Measurements from ENCODE around the gene RASA3.
A peak's percentile ranks its signal among the peaks of the same experiment; 100 is the strongest.

The RASA3 gene

DNA sequence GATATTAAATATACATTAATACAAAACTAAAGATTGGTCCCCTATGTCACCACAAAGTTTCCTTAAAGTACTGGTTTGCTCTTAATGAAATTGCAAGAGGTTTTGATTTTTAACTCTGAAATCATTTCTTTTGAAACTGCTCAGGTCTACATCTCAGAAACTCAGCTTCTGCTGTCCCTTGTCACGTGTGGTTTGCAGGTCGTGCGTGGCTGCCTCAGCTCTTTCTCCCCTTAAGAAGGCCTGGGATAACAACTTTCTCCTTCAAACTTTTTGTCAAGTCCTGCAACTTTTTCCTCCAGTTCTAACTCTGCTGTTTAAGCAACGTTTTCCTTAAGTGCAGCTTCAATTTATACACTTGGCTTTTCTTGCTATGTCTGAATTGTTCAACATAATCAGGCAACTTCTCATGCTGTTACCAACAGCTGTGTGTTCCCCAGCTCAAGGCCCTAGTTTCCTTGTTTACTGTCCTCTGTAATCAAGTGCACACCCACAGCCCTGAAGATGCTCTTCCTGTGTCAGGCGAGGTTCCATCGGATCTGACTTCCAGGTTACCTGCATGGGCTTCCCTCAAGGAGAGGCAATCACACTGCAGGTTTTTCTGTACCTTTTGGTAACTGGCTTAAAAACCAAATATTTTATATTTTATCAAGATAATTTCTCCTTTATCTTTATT, 172.0 kb downstream of the RASA3 start:
- DNase-seq = no peak

DNA sequence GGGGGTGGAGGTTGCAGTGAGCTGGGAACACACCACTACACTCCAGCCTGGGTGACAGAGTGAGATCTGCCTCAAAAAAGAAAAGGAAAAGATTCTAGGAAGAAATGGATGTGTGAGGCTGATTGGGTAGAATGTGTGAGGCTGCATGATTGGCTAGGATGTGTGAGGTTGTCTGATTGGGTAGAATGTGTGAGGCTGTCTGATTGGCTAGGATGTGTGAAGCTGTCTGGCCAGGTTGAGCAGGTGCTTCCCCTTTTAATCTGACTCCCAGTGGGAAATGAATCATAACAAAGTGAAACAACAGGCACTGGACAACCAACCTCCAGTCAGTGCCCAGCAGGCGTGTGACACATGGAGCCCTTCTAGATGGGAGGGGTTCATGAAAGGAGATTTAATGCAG, 173.2 kb downstream of the RASA3 start:
- no peak for DNase-seq

- no peak for DNase-seq
Measured at GRCh38 chr13:113958373-113958772, 174.1 kb downstream of the RASA3 start.

GRCh38 chr13:113956571-113956970, 175.9 kb downstream of the RASA3 start:
- DNase-seq = no peak

DNA sequence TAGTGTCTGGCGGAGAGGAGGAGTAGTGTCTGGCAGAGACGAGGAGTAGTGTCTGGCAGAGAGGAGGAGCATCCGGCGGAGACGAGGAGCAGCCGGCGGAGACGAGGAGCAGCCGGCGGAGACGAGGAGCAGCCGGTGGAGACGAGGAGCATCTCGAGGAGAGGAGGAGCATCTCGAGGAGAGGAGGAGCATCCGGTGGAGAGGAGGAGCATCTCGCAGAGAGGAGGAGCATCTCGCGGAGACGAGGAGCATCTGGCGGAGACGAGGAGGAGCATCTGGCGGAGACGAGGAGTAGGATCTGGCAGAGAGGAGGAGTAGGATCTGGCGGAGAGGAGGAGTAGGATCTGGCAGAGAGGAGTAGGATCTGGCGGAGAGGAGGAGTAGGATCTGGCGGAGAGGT, 176.7 kb downstream of the RASA3 start:
- no peak for DNase-seq

GRCh38 chr13:113955235-113955634, 177.2 kb downstream of the RASA3 start:
- no peak for DNase-seq

- no peak for DNase-seq
Measured at GRCh38 chr13:113954046-113954835, 178.2 kb downstream of the RASA3 start.

DNA sequence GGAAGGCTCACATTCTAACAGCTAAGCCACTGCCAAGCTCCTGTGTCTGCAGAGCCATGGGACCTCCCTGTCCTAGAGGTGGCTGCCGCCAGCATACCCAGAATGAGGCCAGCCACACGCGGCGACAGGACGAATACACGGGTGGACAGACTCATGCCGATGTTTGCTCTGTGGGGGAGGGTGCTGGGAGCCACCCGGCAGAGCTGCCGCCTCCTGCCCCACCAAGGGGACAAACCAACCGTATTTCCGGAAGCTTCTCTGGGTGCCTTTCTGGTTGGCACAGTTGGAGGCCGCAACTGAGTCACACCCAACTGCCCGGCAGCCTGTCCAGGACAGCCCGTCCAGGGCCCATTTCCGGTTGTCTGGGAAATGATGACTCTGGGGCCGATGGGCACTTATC, 178.9 kb downstream of the RASA3 start:
- DNase-seq = no peak

DNA sequence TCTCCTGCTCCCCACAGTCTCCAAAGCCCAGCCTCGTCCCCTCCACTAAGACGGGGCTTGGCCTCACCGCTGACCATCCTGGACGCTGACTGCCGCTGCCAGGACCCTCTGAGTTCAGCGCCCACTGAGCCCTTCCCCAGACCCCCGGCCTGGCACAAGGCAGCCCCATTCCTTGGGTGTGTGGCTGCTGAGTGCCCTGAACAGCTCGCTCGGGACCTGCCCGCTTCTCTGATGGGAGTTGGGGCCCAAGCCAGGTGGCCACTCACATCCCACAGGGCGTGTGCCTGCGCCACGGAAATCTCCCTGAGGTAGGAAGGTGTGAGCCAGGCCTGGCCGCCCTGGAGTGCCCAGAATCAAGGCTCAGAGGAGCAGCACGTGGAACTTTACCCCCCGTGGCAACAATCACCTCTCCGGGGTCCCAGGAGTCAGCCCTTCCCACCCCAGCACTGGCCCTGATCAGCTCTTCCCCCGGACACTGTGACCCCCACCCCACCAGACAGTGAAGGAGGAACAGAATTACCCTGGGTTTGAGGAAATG, 179.4 kb downstream of the RASA3 start:
- DNase-seq = no peak

- DNase-seq = no peak
Measured at GRCh38 chr13:113952151-113952982, 180.1 kb downstream of the RASA3 start.

GRCh38 chr13:113951246-113951999, 181.0 kb downstream of the RASA3 start:
- peak; percentile 82 for DNase-seq

DNA sequence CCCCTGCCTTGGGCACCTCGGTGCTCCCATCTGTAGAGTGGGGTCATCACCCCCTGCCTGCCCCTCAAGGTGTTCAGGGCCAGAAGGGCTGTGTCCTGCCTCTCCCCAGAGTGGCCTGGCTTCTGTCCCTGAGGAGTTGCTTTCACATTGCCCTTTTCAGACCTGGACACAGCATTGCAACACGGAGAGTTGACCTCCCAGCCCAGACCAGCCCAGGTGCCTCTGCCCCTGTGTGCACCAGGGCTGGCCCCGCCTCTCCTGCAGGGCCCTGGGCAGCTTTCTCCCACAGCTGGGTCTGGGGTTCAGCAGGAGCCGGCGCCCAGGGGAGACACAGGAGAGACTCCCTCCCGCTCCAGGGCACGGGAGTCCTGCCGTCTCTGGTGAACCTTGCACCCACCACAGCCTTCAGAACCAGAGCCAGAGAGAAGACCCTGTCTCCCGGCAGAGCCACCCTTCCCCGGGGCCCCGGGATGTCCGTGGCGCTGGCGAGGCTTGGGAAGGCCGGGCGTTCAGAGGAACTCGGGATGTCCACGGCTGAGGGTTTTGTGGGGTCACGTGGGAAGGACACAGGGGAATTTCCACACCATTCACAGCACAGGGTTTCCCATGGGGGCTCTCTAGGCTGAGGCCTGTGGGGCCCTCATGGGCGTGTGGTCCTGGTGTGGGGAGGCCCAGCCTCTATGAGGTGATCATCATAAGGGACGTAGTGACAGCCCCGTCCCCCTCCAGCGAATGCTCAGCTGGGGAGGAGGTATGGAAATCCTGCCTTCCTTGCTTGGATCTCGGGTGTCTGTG, 181.8 kb downstream of the RASA3 start:
- no peak for DNase-seq

DNA sequence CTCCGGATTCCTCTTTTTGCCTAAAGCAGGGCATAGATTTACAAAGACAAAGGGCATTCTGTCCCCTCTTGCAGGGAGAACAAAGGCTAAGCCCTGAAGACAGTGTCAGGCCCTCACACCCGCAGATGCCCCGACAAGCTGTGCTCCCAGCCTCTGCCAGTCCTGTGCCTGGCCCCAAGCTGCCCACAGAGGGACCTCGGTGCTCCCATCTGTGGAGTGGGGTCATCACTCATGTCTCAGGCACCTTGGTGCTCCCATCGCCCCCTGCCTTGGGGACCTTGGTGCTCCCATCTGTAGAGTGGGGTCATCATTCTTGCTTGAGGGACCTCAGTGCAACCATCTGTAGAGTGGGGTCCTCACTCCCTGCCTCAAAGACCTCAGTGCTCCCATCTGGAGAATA, 182.9 kb downstream of the RASA3 start:
- DNase-seq = no peak

- no peak for DNase-seq
Measured at GRCh38 chr13:113948034-113948742, 184.2 kb downstream of the RASA3 start.

- DNase-seq = no peak
Measured at GRCh38 chr13:113947311-113948033, 185.0 kb downstream of the RASA3 start.

DNA sequence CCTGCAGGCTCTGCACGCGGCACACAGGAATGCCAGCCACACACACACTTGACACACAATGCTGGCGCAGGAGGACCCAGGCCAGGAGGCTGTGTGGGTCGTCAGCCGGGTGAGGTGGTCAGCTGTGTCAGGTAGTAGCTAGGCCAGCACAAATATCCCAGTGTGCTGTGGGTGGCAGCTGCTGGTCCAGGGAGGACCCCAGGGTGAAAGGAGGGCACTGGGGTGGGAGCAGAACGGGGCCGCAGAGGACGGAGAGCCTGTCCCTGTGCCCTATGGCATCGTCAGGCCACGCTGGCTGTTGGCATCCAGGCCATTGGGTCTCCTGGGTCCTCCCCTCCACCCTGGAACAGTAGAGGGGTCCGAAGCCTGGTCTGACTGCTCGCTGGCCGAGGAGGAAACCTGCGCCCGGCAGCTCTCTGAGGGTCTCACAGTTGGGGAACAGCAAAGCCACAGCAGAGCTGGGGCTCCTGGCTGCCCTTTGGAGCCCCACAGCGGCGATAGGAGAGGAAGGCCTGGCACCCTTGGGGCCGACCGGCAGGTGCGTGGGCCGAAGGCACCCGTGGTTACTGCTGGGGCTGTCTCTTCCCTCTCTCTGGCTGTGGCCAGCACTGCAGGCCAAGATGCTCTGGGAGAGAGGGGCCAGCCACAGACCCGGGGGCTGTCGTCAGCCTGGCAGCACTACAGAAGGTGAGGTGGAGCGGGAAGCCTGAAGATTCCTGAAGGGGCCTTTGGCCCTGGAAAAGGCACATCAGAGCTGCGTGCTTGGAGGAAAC, 185.8 kb downstream of the RASA3 start:
- no peak for DNase-seq

- no peak for DNase-seq
Measured at GRCh38 chr13:113945857-113946408, 186.5 kb downstream of the RASA3 start.

- no peak for DNase-seq
Measured at GRCh38 chr13:113943821-113944565, 188.4 kb downstream of the RASA3 start.

Measured in right forelimb (tissue), 1 donor.